Activated CD8-positive, alpha-beta T cell treated with anti-CD3 and anti-CD28 coated beads, Interleukin-2, amount 10 ng/mL, durations not matched to agents 7 days and 5 days (primary cell): Measurements from ENCODE around the gene ADAR. TPM values are rescaled to one million over a fixed set of nuclear protein-coding genes. Genes with fewer than 3 reads are reported as not detected.

Experiments
- ATAC-seq: fragments of 150-1000 bp; cut with Tn5 transposase; one replicate; pipeline ENCODE4 v1.10.0; 2021; ENCODE audit warnings: moderate library complexity
- CTCF ChIA-PET: fragments of 350-600 bp; sonication (Branson Sonifier 250); formaldehyde crosslinking; loops from one replicate; lab custom pipeline; 2021; ENCODE audit warnings: antibody characterized with exemption; lab: Charles Lee
- POLR2A ChIA-PET: fragments of 350-600 bp; sonication (Branson Sonifier 250); formaldehyde crosslinking; loops from one replicate; lab custom pipeline; 2021; ENCODE audit warnings: antibody characterized with exemption; lab: Charles Lee
- DNase-seq: peaks from one replicate; pipeline ENCODE4 v3.0.0-alpha.2; 2020
- H3K27ac Mint-ChIP-seq: one replicate; pipeline ENCODE4 v1.8.0; 2021; ENCODE audit warnings: mild to moderate bottlenecking, mixed read lengths
- H3K27me3 Mint-ChIP-seq: one replicate; pipeline ENCODE4 v1.8.0; 2021; ENCODE audit warnings: low read depth, mixed read lengths
- H3K36me3 Mint-ChIP-seq: one replicate; pipeline ENCODE4 v1.8.0; 2021; ENCODE audit warnings: low read depth, mixed read lengths
- H3K4me1 Mint-ChIP-seq: one replicate; pipeline ENCODE4 v1.8.0; 2021; ENCODE audit warnings: low read depth, mixed read lengths
- H3K4me3 Mint-ChIP-seq: one replicate; pipeline ENCODE4 v1.8.0; 2021; ENCODE audit warnings: mild to moderate bottlenecking, mixed read lengths
- H3K9me3 Mint-ChIP-seq: one replicate; pipeline ENCODE4 v1.8.0; 2022; ENCODE audit warnings: mixed read lengths; ENCODE audit not compliant: insufficient read depth
- total RNA-seq, 2 experiments: library from RNA; stranded (reverse); gene quantifications; one replicate each; pipeline ENCODE4 v1.2.3, GENCODE V29; 2021

The ADAR gene
- total RNA-seq, 2 experiments from 2014 or later: 314 to 317 TPM

GRCh38 chr1:154571964-154572288, 36.1 kb downstream of the ADAR start:
- no peak for ATAC-seq
- no peak overlapping the region for H3K27ac Mint-ChIP-seq
- peaks cover 13% of the 10 kb centered on the region for H3K27me3 Mint-ChIP-seq
- H3K4me1 Mint-ChIP-seq: peaks cover 9% of the 10 kb centered on the region
- H3K9me3 Mint-ChIP-seq: no peaks in the 10 kb centered on the region
- H3K4me3 Mint-ChIP-seq: no peak overlapping the region
- DNase-seq: no peak
- POLR2A ChIA-PET: no interaction called here
- no peaks in the 10 kb centered on the region for H3K36me3 Mint-ChIP-seq
- CTCF ChIA-PET: interaction anchor here (1.0 kb wide), 1 partner anchor 57 kb away, joined by 3 read pairs; no protein-coding TSS in a partner anchor

- ChIA-PET CTCF (no interaction called here), POLR2A (no interaction called here)
- DNase-seq (no peak), ATAC-seq (no peak)
- Mint-ChIP-seq H3K4me3 (no peak overlapping the region), H3K4me1 (peaks cover 9% of the 10 kb centered on the region), H3K9me3 (no peaks in the 10 kb centered on the region), H3K27me3 (peaks cover 17% of the 10 kb centered on the region), H3K36me3 (no peaks in the 10 kb centered on the region), H3K27ac (no peak overlapping the region)
Observed at GRCh38 chr1:154571244-154571963, 36.6 kb downstream of the ADAR start.

GRCh38 chr1:154568157-154568815, 39.7 kb downstream of the ADAR start:
- Mint-ChIP-seq H3K27ac (no peak overlapping the region), H3K4me3 (no peak overlapping the region), H3K4me1 (peaks cover 8% of the 10 kb centered on the region), H3K27me3 (peaks cover 17% of the 10 kb centered on the region), H3K9me3 (no peaks in the 10 kb centered on the region), H3K36me3 (no peaks in the 10 kb centered on the region)
- ChIA-PET CTCF (interaction anchor here (1.0 to 1.4 kb wide), 3 partner anchors 9 to 369 kb away, joined by 3 to 10 read pairs (median 3); partner anchors contain the start of gene PMVK), POLR2A (no interaction called here)
- DNase-seq (no peak), ATAC-seq (no peak)

- DNase-seq (peak; percentile 80), ATAC-seq (peak; percentile 98)
- ChIA-PET CTCF (interaction anchor here (1.0 to 1.4 kb wide), 3 partner anchors 8 to 369 kb away, joined by 3 to 10 read pairs (median 3); partner anchors contain the start of gene PMVK), POLR2A (no interaction called here)
- Mint-ChIP-seq H3K9me3 (no peaks in the 10 kb centered on the region), H3K36me3 (no peaks in the 10 kb centered on the region), H3K27ac (no peak within 1 kb of the TSS), H3K4me3 (peak within 1 kb of the TSS; percentile 37), H3K27me3 (peaks cover 17% of the 10 kb centered on the region), H3K4me1 (peaks cover 7% of the 10 kb centered on the region)
Observed at GRCh38 chr1:154567386-154568156, 40.4 kb downstream of the ADAR start, which contains the start of gene CHRNB2. Gene CHRNB2 (plus strand): TSS chr1:154567778. CDS start chr1:154568045, 267 bp downstream.

- H3K36me3 Mint-ChIP-seq: no peaks in the 10 kb centered on the region
- ChIA-PET POLR2A (no interaction called here), CTCF (no interaction called here)
- H3K4me1 Mint-ChIP-seq: peaks cover 10% of the 10 kb centered on the region
- DNase-seq (no peak), ATAC-seq (no peak)
- peaks cover 17% of the 10 kb centered on the region for H3K27me3 Mint-ChIP-seq
- H3K4me3 Mint-ChIP-seq: no peak overlapping the region
- H3K9me3 Mint-ChIP-seq: no peaks in the 10 kb centered on the region
- H3K27ac Mint-ChIP-seq: no peak overlapping the region
Observed at GRCh38 chr1:154565876-154566275, 42.1 kb downstream of the ADAR start.

- ChIA-PET POLR2A (interaction anchor here (0.7 to 1.1 kb wide), 2 partner anchors 17 to 377 kb away, joined by 3 read pairs; partner anchors contain the start of gene PMVK), CTCF (interaction anchor here (0.6 to 2.5 kb wide), 78 partner anchors 8 to 727 kb away, joined by 3 to 24 read pairs (median 5); partner anchors contain the start of genes ADAM15, ADAR, CHRNB2 and EFNA4)
- H3K9me3 Mint-ChIP-seq: no peaks in the 10 kb centered on the region
- DNase-seq (peak; percentile 90), ATAC-seq (peak; percentile 49)
- H3K4me3 Mint-ChIP-seq: peak overlapping the region; percentile 90
- H3K27me3 Mint-ChIP-seq: no peaks in the 10 kb centered on the region
- peaks cover 37% of the 10 kb centered on the region for H3K4me1 Mint-ChIP-seq
- H3K27ac Mint-ChIP-seq: peak overlapping the region; percentile 93
- peaks cover 27% of the 10 kb centered on the region for H3K36me3 Mint-ChIP-seq
Observed at GRCh38 chr1:154559466-154560044, 48.4 kb downstream of the ADAR start.

- CTCF ChIA-PET: interaction anchor here (0.8 to 5.9 kb wide), 60 partner anchors 9 to 726 kb away, joined by 3 to 36 read pairs (median 6); partner anchors contain the start of genes ADAR, CHRNB2, KRTCAP2 and PBXIP1
- Mint-ChIP-seq H3K9me3 (no peaks in the 10 kb centered on the region), H3K27ac (peak overlapping the region; percentile 93), H3K27me3 (no peaks in the 10 kb centered on the region), H3K4me3 (peak overlapping the region; percentile 90), H3K4me1 (peaks cover 37% of the 10 kb centered on the region), H3K36me3 (peaks cover 31% of the 10 kb centered on the region)
- peak; percentile 95 for ATAC-seq
- POLR2A ChIA-PET: interaction anchor here (0.9 to 1.1 kb wide), 3 partner anchors 49 to 378 kb away, joined by 3 to 4 read pairs (median 3); partner anchors contain the start of genes ATP8B2 and PMVK
- DNase-seq: peak; percentile 100
Observed at GRCh38 chr1:154558720-154559465, 49.1 kb downstream of the ADAR start.

- H3K4me1 Mint-ChIP-seq: peaks cover 37% of the 10 kb centered on the region
- DNase-seq (peak; percentile 52), ATAC-seq (peak; percentile 9)
- ChIA-PET CTCF (interaction anchor here (1.1 to 5.9 kb wide), 3 partner anchors 11 to 320 kb away, joined by 3 to 36 read pairs (median 21); no protein-coding TSS in a partner anchor), POLR2A (interaction anchor here (0.9 to 1.1 kb wide), 3 partner anchors 49 to 337 kb away, joined by 3 to 4 read pairs (median 3); partner anchors contain the start of genes ATP8B2 and UBAP2L)
- no peaks in the 10 kb centered on the region for H3K27me3 Mint-ChIP-seq
- H3K27ac Mint-ChIP-seq: peak within 1 kb of the TSS; percentile 93
- no peaks in the 10 kb centered on the region for H3K9me3 Mint-ChIP-seq
- H3K4me3 Mint-ChIP-seq: peak within 1 kb of the TSS; percentile 90
- H3K36me3 Mint-ChIP-seq: peaks cover 39% of the 10 kb centered on the region
Observed at GRCh38 chr1:154557939-154558719, 49.9 kb downstream of the ADAR start, which contains the start of gene UBE2Q1. Gene UBE2Q1 (minus strand): TSS chr1:154558662. CDS start chr1:154558553, 109 bp downstream.

- Mint-ChIP-seq H3K27me3 (no peaks in the 10 kb centered on the region), H3K9me3 (no peaks in the 10 kb centered on the region), H3K27ac (peak overlapping the region; percentile 83), H3K4me3 (peak overlapping the region; percentile 85), H3K4me1 (peaks cover 37% of the 10 kb centered on the region), H3K36me3 (peaks cover 45% of the 10 kb centered on the region)
- ATAC-seq: no peak
- POLR2A ChIA-PET: interaction anchor here (1.0 to 1.1 kb wide), 2 partner anchors 50 to 336 kb away, joined by 3 read pairs; partner anchors contain the start of gene UBAP2L
- no peak for DNase-seq
- CTCF ChIA-PET: interaction anchor here (0.6 to 5.9 kb wide), 6 partner anchors 10 to 321 kb away, joined by 3 to 36 read pairs (median 4); no protein-coding TSS in a partner anchor
Observed at GRCh38 chr1:154557248-154557938, 50.6 kb downstream of the ADAR start.
